ENCODE measurements around the gene TEX53.

TEX53 gene

GRCh38 chr9:114657705-114658104 lies at the start of gene TEX53:
Gene TEX53 (minus strand): TSS chr9:114657805. CDS start chr9:114657774, 31 bp downstream.
- DNase-seq (ENCODE audit: low read depth) = no peak

- no peak for DNase-seq (ENCODE audit: low read depth)
Measured at GRCh38 chr9:114706711-114707110, 49.1 kb upstream of the TEX53 start.

- DNase-seq (ENCODE audit: low read depth) = no peak
Measured at GRCh38 chr9:114701988-114702387, 44.4 kb upstream of the TEX53 start.

DNA sequence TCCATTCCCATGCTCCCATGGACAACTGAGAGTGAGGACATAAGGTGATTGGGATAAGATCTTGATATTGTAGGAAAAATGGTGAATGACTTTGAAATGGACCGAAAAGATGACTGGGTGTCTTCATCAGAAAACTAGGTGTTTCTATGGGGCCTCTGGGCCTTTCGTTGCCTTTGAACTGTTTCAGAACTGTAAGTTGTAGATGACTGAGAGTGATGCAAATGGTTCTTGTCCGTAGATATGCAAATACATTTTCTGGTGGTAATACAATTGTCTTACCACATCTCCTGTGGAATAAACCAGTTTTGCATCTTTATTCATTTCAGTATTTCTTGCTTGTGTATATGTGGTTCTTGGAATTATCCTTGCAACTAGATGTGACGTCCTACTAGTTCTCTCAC lies 40.3 kb upstream of the TEX53 start:
- no peak for DNase-seq (ENCODE audit: low read depth)

GRCh38 chr9:114696814-114697544 lies 39.4 kb upstream of the TEX53 start:
- peak; percentile 60 for DNase-seq (ENCODE audit: low read depth)

DNA sequence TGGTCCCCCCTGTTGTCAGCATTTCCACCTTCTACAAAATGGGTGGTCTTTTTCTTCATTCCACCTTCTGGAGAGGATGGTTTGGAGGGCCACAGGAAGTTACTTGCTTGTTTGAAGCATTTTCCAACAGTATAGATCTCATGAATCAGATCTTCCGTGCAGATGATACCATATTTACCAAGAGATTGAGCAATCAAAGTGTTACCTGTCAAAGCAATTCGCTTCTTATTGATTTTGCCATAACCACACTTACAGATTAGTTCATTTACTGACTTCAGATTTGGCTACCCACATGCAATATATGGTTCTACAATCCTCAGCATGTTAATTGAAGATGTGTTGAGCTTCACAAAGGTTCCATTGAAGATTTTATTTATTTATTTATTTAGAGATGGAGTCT lies 38.3 kb upstream of the TEX53 start:
- DNase-seq (ENCODE audit: low read depth) = no peak

- DNase-seq (ENCODE audit: low read depth) = no peak
Measured at GRCh38 chr9:114694719-114695269, 37.2 kb upstream of the TEX53 start.

GRCh38 chr9:114694146-114694545 lies 36.5 kb upstream of the TEX53 start:
- DNase-seq (ENCODE audit: low read depth) = no peak

- DNase-seq (ENCODE audit: low read depth) = no peak
Measured at GRCh38 chr9:114693248-114693855, 35.7 kb upstream of the TEX53 start.

DNA sequence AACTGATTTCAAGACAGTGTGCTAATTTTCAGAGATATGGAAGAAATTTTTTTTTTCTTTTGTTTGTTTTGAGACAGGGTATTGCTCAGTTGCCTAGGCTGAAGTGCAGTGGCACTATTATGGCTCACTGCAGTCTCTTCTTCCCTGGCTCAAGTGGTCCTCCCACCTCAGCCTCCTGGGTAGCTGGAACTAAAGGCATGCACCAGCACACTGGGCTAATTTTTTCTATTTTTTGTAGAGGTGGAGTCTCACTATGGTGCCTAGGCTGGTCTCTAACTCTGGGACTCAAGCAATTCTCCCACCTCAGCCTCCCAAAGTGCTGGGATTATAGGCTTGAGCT lies 34.3 kb upstream of the TEX53 start:
- DNase-seq (ENCODE audit: low read depth) = no peak

- peak; percentile 69 for DNase-seq (ENCODE audit: low read depth)
Measured at GRCh38 chr9:114691046-114691955, 33.7 kb upstream of the TEX53 start.

- no peak for DNase-seq (ENCODE audit: low read depth)
Measured at GRCh38 chr9:114690308-114690707, 32.7 kb upstream of the TEX53 start.

DNA sequence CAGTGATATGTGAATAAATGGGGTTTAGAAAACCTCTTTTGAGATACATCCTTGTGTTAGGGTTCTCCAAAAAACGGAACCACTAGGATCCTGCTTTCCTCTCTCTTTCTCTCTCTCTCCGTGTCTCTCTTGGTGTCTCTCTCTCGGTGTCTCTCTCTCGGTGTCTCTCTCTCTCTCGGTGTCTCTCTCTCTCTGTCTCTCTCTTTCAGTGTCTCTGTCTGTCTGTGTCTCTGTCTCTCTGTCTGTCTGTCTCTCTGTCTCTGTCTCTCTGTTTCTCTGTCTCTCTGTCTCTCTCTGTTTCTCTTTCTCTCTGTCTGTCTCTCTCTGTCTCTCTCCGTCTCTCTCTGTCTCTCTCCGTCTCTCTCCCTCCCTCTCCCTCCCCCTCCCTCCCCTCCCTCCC lies 32.2 kb upstream of the TEX53 start:
- no peak for DNase-seq (ENCODE audit: low read depth)

- DNase-seq (ENCODE audit: low read depth) = no peak
Measured at GRCh38 chr9:114688909-114689610, 31.5 kb upstream of the TEX53 start.

DNA sequence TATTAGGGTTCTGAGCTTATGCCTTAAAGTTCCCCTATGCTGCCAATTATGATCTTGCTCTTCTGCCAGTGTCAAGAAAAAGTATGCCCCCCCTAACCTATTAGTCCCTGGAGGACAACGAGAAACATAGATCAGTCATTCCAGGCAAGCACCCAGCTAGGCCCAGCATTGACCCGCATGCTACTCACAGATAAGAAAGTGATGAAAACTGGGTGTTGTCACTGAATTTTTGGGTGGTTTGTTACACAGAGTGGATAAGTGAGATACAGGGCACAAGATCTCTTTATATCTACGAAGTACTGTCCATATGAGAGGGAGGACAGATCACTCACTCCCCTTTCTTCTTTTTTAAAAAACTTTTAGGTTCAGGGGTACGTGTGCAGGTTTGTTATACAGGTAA lies 30.8 kb upstream of the TEX53 start:
- DNase-seq (ENCODE audit: low read depth) = no peak

DNA sequence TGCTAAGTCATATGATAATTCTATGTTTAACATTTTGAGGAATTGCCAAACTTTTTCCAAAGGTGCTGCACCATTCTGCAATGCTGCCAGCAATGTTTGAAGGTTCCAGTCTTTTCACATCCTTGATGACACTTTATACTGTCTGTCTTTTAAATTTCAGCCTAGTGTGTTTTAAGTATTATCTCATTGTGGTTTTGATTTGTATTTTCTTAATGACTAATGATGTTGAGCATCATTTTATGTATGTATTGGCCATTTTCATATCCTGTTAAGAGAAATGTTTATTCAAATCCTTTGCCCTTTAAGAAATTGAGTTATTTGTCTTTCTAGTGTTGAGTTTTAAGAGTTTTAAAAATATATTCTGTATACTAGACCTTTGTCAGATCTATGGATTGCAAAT lies 29.4 kb upstream of the TEX53 start:
- no peak for DNase-seq (ENCODE audit: low read depth)

DNA sequence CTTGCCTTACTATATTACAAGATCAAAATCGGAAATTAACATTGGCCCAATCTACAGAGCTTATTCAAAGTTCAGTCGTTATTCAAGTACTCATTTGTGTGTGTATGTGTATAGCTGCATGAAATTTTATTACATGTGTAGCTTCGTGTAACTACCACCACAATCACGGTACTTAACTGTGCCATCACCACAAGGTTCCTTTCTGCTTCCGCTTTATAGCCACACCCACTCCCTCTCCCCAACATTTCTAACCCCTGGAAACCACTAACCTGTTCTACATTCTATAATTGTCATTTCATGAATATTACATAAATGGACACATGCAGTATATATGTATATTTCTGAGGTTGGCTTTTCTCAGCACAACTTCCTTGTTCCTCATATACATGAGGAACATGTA lies 28.3 kb upstream of the TEX53 start:
- DNase-seq (ENCODE audit: low read depth) = no peak

GRCh38 chr9:114684036-114684435 lies 26.4 kb upstream of the TEX53 start:
- no peak for DNase-seq (ENCODE audit: low read depth)

DNA sequence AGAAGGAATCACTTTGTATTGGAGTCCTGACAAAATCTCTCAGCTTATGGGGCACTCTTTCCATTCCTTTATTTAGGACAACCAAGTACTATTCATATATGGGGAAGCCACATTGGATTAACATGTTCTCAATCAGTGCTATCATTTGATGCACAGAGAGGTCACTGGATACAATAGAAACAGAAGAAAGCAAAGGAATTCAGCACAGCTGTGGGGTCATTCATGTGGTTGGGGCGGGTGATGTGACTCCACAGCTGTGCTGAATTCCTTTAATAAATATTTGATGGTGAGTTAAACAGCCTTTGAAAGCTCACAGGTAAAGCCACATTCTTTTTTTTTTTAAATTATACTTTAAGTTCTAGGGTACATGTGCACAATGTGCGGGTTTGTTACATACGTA lies 25.2 kb upstream of the TEX53 start:
- DNase-seq (ENCODE audit: low read depth) = no peak

GRCh38 chr9:114681594-114682332 lies 24.2 kb upstream of the TEX53 start, which contains the start of gene TEX48:
Gene TEX48 (minus strand): TSS chr9:114682192. CDS start chr9:114671723, 10,469 bp downstream.
- peak; percentile 81 for DNase-seq (ENCODE audit: low read depth)

All from activated T-cell treated with anti-CD3 and anti-CD28 coated beads for 24 hours (primary cell).